ENCODE results near the gene ESR2. TPM values are rescaled to one million over a fixed set of nuclear protein-coding genes. Genes with fewer than 3 reads are reported as not detected.
"Not testable (repeated sequence)": the region's sequence is repeated elsewhere in the genome, so short reads cannot be mapped to it uniquely, and the experiment has no call there.

The ESR2 gene
- polyA plus RNA-seq (2012; ENCODE audit: missing spikeins) = 0.66 TPM

- no peak for TF ChIP-seq POLR2A (IDR thresholded peaks at IDR 0.05; ENCODE audit: low read depth, low read length)
- no peak for TF ChIP-seq POLR2AphosphoS5 (IDR thresholded peaks at IDR 0.05; ENCODE audit: low read depth, low read length)
- no peak for TF ChIP-seq TAF1 (IDR thresholded peaks at IDR 0.05; ENCODE audit: borderline replicate concordance, low read depth, low read length)
- peak; percentile 42 for DNase-seq (ENCODE audit: insufficient read length)
- FAIRE-seq = peak; percentile 48
These were observed at the start of gene ESR2 for GRCh38 chr14:64293976-64294671. TSS of gene ESR2 (minus strand) at chr14:64294371. CDS start at chr14:64282985, 11,386 bp downstream.

GRCh38 chr14:64340560-64341196 lies 46.5 kb upstream of the ESR2 start:
- no peak for DNase-seq (ENCODE audit: insufficient read length)
- no peak for FAIRE-seq
- TF ChIP-seq TAF1 (IDR thresholded peaks at IDR 0.05; ENCODE audit: borderline replicate concordance, low read depth, low read length) = no peak
- TF ChIP-seq POLR2AphosphoS5 (IDR thresholded peaks at IDR 0.05; ENCODE audit: low read depth, low read length) = no peak
- no peak for TF ChIP-seq POLR2A (IDR thresholded peaks at IDR 0.05; ENCODE audit: low read depth, low read length)

- TF ChIP-seq TAF1 (IDR thresholded peaks at IDR 0.05; ENCODE audit: borderline replicate concordance, low read depth, low read length) (peak; percentile 20; the same call in 1 of the 2 replicates), POLR2AphosphoS5 (IDR thresholded peaks at IDR 0.05; ENCODE audit: low read depth, low read length) (no peak; the same call in 1 of the 2 replicates), POLR2A (IDR thresholded peaks at IDR 0.05; ENCODE audit: low read depth, low read length) (no peak; the same call in 1 of the 2 replicates)
- DNase-seq (ENCODE audit: insufficient read length) (peak; percentile 91), FAIRE-seq (peak; percentile 98)
These were observed 44.6 kb upstream of the ESR2 start for GRCh38 chr14:64338616-64339316.

GRCh38 chr14:64337888-64338615 lies 43.9 kb upstream of the ESR2 start:
- DNase-seq (ENCODE audit: insufficient read length) (peak; percentile 7), FAIRE-seq (no peak)
- peak; percentile 27; the same call in 1 of the 2 replicates for TF ChIP-seq POLR2AphosphoS5 (IDR thresholded peaks at IDR 0.05; ENCODE audit: low read depth, low read length)
- TF ChIP-seq TAF1 (IDR thresholded peaks at IDR 0.05; ENCODE audit: borderline replicate concordance, low read depth, low read length) = peak; percentile 65; the same call in 1 of the 2 replicates
- peak; percentile 56 for TF ChIP-seq POLR2A (IDR thresholded peaks at IDR 0.05; ENCODE audit: low read depth, low read length)

GRCh38 chr14:64329149-64329548 lies 35.0 kb upstream of the ESR2 start:
- DNase-seq (ENCODE audit: insufficient read length) (no peak), FAIRE-seq (no peak)
- TF ChIP-seq TAF1 (IDR thresholded peaks at IDR 0.05; ENCODE audit: borderline replicate concordance, low read depth, low read length) = no peak
- no peak for TF ChIP-seq POLR2A (IDR thresholded peaks at IDR 0.05; ENCODE audit: low read depth, low read length)
- TF ChIP-seq POLR2AphosphoS5 (IDR thresholded peaks at IDR 0.05; ENCODE audit: low read depth, low read length) = no peak

- DNase-seq (ENCODE audit: insufficient read length) = no peak
These were observed 32.3 kb upstream of the ESR2 start for GRCh38 chr14:64326502-64326901.

GRCh38 chr14:64324895-64325294 lies 30.7 kb upstream of the ESR2 start:
- FAIRE-seq (peak; percentile 9), DNase-seq (ENCODE audit: insufficient read length) (no peak)
- TF ChIP-seq POLR2AphosphoS5 (IDR thresholded peaks at IDR 0.05; ENCODE audit: low read depth, low read length) (no peak), TAF1 (IDR thresholded peaks at IDR 0.05; ENCODE audit: borderline replicate concordance, low read depth, low read length) (no peak), POLR2A (IDR thresholded peaks at IDR 0.05; ENCODE audit: low read depth, low read length) (no peak)

More at GRCh38 chr14:64326502-64326901, 32.3 kb upstream of the ESR2 start:
- no peak for FAIRE-seq
- no peak for TF ChIP-seq POLR2AphosphoS5 (IDR thresholded peaks at IDR 0.05; ENCODE audit: low read depth, low read length)
- TF ChIP-seq TAF1 (IDR thresholded peaks at IDR 0.05; ENCODE audit: borderline replicate concordance, low read depth, low read length) = no peak
- no peak for TF ChIP-seq POLR2A (IDR thresholded peaks at IDR 0.05; ENCODE audit: low read depth, low read length)

- DNase-seq (ENCODE audit: insufficient read length) (no peak), FAIRE-seq (no peak)
- TF ChIP-seq TAF1 (IDR thresholded peaks at IDR 0.05; ENCODE audit: borderline replicate concordance, low read depth, low read length) (no peak), POLR2A (IDR thresholded peaks at IDR 0.05; ENCODE audit: low read depth, low read length) (no peak), POLR2AphosphoS5 (IDR thresholded peaks at IDR 0.05; ENCODE audit: low read depth, low read length) (no peak)
These were observed 30.3 kb upstream of the ESR2 start for GRCh38 chr14:64324461-64324860.

- DNase-seq (ENCODE audit: insufficient read length); FAIRE-seq: not testable (repeated sequence)
These were observed 26.2 kb upstream of the ESR2 start for GRCh38 chr14:64320362-64320761.

- not testable (repeated sequence) for FAIRE-seq; DNase-seq (ENCODE audit: insufficient read length)
These were observed 24.5 kb upstream of the ESR2 start for GRCh38 chr14:64318695-64319094.

GRCh38 chr14:64303471-64303917 lies 9.3 kb upstream of the ESR2 start:
- peak; percentile 80 for FAIRE-seq

More at GRCh38 chr14:64303471-64303917, 9.3 kb upstream of the ESR2 start:
- DNase-seq (ENCODE audit: insufficient read length) = peak; percentile 42
- TF ChIP-seq POLR2AphosphoS5 (IDR thresholded peaks at IDR 0.05; ENCODE audit: low read depth, low read length) (no peak), TAF1 (IDR thresholded peaks at IDR 0.05; ENCODE audit: borderline replicate concordance, low read depth, low read length) (no peak), POLR2A (IDR thresholded peaks at IDR 0.05; ENCODE audit: low read depth, low read length) (no peak)
